K562 (cell line): ENCODE measurements around the gene CTDNEP1. TPM values are rescaled to one million over a fixed set of nuclear protein-coding genes. Genes with fewer than 3 reads are reported as not detected.

Source experiments
- ATAC-seq: fragments of 200-7000 bp; cut with Tn5 transposase; 3 replicates; pipeline ENCODE4 v1.9.1; 2020; ENCODE audit warnings: moderate library complexity
- BruUV-seq: library from RNA; stranded (reverse); fragments of 400-500 nt; replicated peaks from 2 replicates; lab custom pipeline; 2021; lab: Mats Ljungman, UMichigan
- CTCF ChIA-PET: fragments of 300-600 bp; formaldehyde crosslinking; extraction: SDS; loops from one replicate; lab custom pipeline; 2021; ENCODE audit warnings: low intra/inter-chr PET ratio; lab: Yijun Ruan, JAX
- POLR2A ChIA-PET: fragments of 300-600, 350-650 bp; sonication (Branson Sonifier 250); formaldehyde crosslinking; extraction: SDS; loops from one replicate; lab custom pipeline; 2021; ENCODE audit warnings: antibody characterized with exemption, inconsistent platforms; lab: Yijun Ruan, JAX
- DNase-seq, 4 experiments: peaks; one replicate each; pipeline versions ENCODE4 v3.0.0 to v3.0.0-alpha.2; 2011 to 2018; ENCODE audit warnings: low spot score in 3 of 4, mixed read lengths in 3 of 4; ENCODE audit errors: extremely low read depth in 1 of 4
- FAIRE-seq: peaks from 2 replicates; lab custom pipeline; 2011; peaks lifted over from hg19 to GRCh38; lab: Jason Lieb, UNC
- H2AFZ ChIP-seq: 2 replicates; pipeline ENCODE4 v1.6.0; 2011; ENCODE audit warnings: low read depth, low read length, control low read depth, inconsistent platforms
- H3K27ac ChIP-seq: fragments of 200-600 bp; 3 replicates; pipeline ENCODE4 v1.8.0; 2011; ENCODE audit warnings: low read depth, mild to moderate bottlenecking, control low read depth, inconsistent platforms, low read length, moderate library complexity, mixed read lengths; ENCODE audit errors: extremely low read depth
- H3K27me3 ChIP-seq, 2 experiments: fragments of 300-600 bp in 1 of 2; 2 replicates in 1 of 2; 3 replicates in 1 of 2; pipeline versions ENCODE4 v1.6.0 to v1.8.0; 2011; ENCODE audit warnings: inconsistent platforms in 2 of 2, low read length in 2 of 2, mild to moderate bottlenecking in 1 of 2, mixed read lengths in 1 of 2, moderate library complexity in 1 of 2; ENCODE audit not compliant: control insufficient read depth in 2 of 2, insufficient read depth in 2 of 2
- H3K36me3 ChIP-seq: fragments of 300-600 bp; 3 replicates; pipeline ENCODE4 v1.8.0; 2011; ENCODE audit warnings: mild to moderate bottlenecking, low read length, inconsistent platforms; ENCODE audit not compliant: control insufficient read depth, insufficient read depth
- H3K4me1 ChIP-seq, 2 experiments: fragments of 200-600 bp in 1 of 2; replicated peaks in 1 of 2; 2 replicates in 1 of 2; 3 replicates in 1 of 2; pipeline versions ENCODE4 v1.5.1 to v1.8.0; 2011; ENCODE audit warnings: inconsistent platforms in 2 of 2, low read length in 2 of 2, mild to moderate bottlenecking in 1 of 2, mixed read lengths in 1 of 2, moderate library complexity in 1 of 2; ENCODE audit not compliant: control insufficient read depth in 2 of 2, insufficient read depth in 2 of 2
- H3K4me2 ChIP-seq: 2 replicates; pipeline ENCODE4 v1.6.1; 2011; ENCODE audit warnings: low read length, control low read depth, inconsistent platforms, mixed read lengths; ENCODE audit not compliant: insufficient read depth
- H3K4me3 ChIP-seq: fragments of 200-600 bp; sonication (generic), shearing (Covaris generic); 2 replicates; pipeline ENCODE4 v1.5.1; 2016; ENCODE audit warnings: control low read depth, inconsistent platforms
- H3K79me2 ChIP-seq: fragments of 200-600 bp; 3 replicates; pipeline ENCODE4 v1.8.0; 2011; ENCODE audit warnings: low read length, inconsistent platforms; ENCODE audit not compliant: control insufficient read depth, insufficient read depth
- H3K9ac ChIP-seq, 2 experiments: 2 replicates each; pipeline versions ENCODE4 v1.6.0 to v1.6.1; 2011; ENCODE audit warnings: low read depth in 2 of 2, low read length in 2 of 2, control low read depth in 1 of 2, inconsistent platforms in 1 of 2, mild to moderate bottlenecking in 1 of 2, mixed read lengths in 1 of 2; ENCODE audit not compliant: insufficient read depth in 1 of 2
- H3K9me1 ChIP-seq: one replicate; pipeline ENCODE4 v1.6.0; 2011; ENCODE audit warnings: inconsistent platforms, mild to moderate bottlenecking, low read length, moderate library complexity; ENCODE audit not compliant: control insufficient read depth, insufficient read depth
- H3K9me3 ChIP-seq: replicated peaks from 2 replicates; pipeline ENCODE4 v1.5.1; 2011; ENCODE audit warnings: low read depth, low read length, inconsistent platforms; ENCODE audit not compliant: control insufficient read depth, insufficient read depth
- H4K20me1 ChIP-seq: replicated peaks from 2 replicates; pipeline ENCODE4 v1.6.1; 2011; ENCODE audit warnings: low read length, inconsistent platforms, mixed read lengths; ENCODE audit not compliant: control insufficient read depth, insufficient read depth
- HNRNPUL1 ChIP-seq: fragments of 200-400 bp; formaldehyde crosslinking; IDR thresholded peaks from 2 replicates; pipeline ENCODE4 v1.6.1; 2017; ENCODE audit warnings: low read length
- PRPF4 ChIP-seq: fragments of 200-400 bp; formaldehyde crosslinking; IDR thresholded peaks from one replicate; pipeline ENCODE4 v1.6.1; 2017; ENCODE audit warnings: low read length, low read depth, mild to moderate bottlenecking; ENCODE audit not compliant: insufficient read depth, poor library complexity, severe bottlenecking
- ZNF431 ChIP-seq: sonication (generic); formaldehyde crosslinking; IDR thresholded peaks from 2 replicates; pipeline ENCODE4 v1.8.0; 2022; ENCODE audit warnings: mild to moderate bottlenecking, missing genetic modification reagents
- ZNF695 ChIP-seq: fragments of 450-650 bp; formaldehyde crosslinking; IDR thresholded peaks from 2 replicates; pipeline ENCODE4 v1.4.0; 2020; ENCODE audit warnings: mild to moderate bottlenecking, moderate library complexity
- WGBS: fragments of 100-300 bp; shearing (Covaris generic); methylation state at CpG from one replicate; pipeline ENCODE4 v1.1.6; 2016; ENCODE audit warnings: low coverage, mixed read lengths; ENCODE audit not compliant: insufficient coverage; ENCODE audit errors: missing lambda C conversion rate; 5-methylcytosine and 5-hydroxymethylcytosine counted together
- in situ Hi-C: fragments of 300-500 bp; cut with MboI; formaldehyde crosslinking; loops from 4 replicates; pipeline ENCODE4 v1.15.0; 2018; ENCODE audit warnings: inconsistent platforms, mixed read lengths
- intact Hi-C: fragments of 100-400 bp; cut with micrococcal nuclease; formaldehyde crosslinking; loops from 2 replicates; pipeline ENCODE4 v1.14.2; 2022
- polyA plus RNA-seq, 8 experiments: library from polyadenylated mRNA; depleted of rRNA in 4 of 8; stranded (reverse) in 5 of 8; unstranded in 3 of 8; fragments of >200 nt; fragmentation: Nextera tagmentation in 2 of 8; fragmentation: Illumina TruSeq in 1 of 8; extraction: Ambion mirVana in 2 of 8; extraction: Trizol in 1 of 8; gene quantifications; 2 replicates each; pipeline versions ENCODE4 v1.2.1 to v1.2.3, GENCODE V29; 2011 to 2014; ENCODE audit warnings: inconsistent platforms in 1 of 8, missing spikeins in 1 of 8
- total RNA-seq, 7 experiments: library from RNA; depleted of rRNA in 6 of 7; stranded (reverse); fragments of >200 nt in 6 of 7; fragmentation: Illumina TruSeq in 2 of 7; extraction: Trizol in 2 of 7; gene quantifications; 2 replicates each; pipeline versions ENCODE4 v1.2.1 to v1.2.3, GENCODE V29; 2011 to 2021; ENCODE audit warnings: low replicate concordance in 1 of 7
- TF ChIP-seq, protein P1 (sequence below), 2 experiments: fragments of 450-650 bp; formaldehyde crosslinking in 1 of 2; IDR thresholded peaks; 2 replicates each; pipeline versions ENCODE4 v1.4.0 to v1.6.1; 2014 to 2020; ENCODE audit warnings: mild to moderate bottlenecking in 2 of 2, borderline replicate concordance in 1 of 2, low read depth in 1 of 2
- TF ChIP-seq, protein P2 (sequence below), 3 experiments: fragments of 200-800 bp in 1 of 3; fragments of 250-450 bp in 1 of 3; fragments of 450-650 bp in 1 of 3; sonication (Bioruptor Pico) in 1 of 3; sonication (Bioruptor generic) in 1 of 3; formaldehyde crosslinking in 1 of 3; IDR thresholded peaks; 2 replicates each; pipeline versions ENCODE4 v1.6.1 to v1.8.0; 2016 to 2022; ENCODE audit warnings: mild to moderate bottlenecking in 2 of 3, missing genetic modification characterization in 2 of 3, missing compliant biosample characterization in 1 of 3, moderate library complexity in 1 of 3

Gene CTDNEP1
- total and polyA plus RNA-seq, 9 of the 15 experiments (the other 6 are each of a cell fraction or from before 2014, with no cell fraction given), result 10.7 to 150 (median 28.5) TPM

DNA sequence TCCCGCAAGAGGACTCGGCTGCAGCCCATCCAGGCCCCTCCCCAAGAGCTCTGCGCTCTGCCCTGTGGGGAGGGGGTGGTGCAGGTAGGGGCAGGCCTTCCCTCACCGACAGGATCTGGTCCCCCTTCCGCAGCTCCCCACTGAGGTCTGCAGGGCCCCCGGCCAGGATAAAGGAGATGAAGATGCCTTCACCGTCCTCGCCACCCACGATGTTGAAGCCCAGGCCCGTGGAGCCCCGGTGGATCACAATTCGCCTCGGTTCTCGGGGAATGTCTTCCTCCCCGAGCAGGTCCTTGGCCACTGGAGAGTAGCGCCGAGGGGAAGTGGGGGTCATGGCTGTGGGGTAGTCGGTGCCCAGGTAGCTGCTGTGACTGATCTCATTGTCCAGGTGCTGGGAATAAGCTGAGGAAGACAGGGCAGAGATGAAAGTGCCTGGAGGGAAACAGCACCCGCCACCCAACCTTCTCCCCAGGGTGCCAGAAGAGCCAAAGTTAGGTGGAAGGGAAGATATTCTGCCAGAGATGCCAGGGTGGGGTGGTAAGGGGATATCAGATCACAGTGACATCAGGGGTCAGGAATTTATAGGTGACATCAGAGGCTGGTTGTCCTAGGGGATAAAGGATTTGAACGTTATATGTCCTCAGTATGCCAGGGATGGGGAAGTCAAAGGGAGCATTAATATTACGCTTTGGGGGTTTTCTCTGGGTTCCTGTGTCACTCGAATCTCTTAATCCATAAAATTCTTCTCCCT lies 54.7 kb downstream of the CTDNEP1 start:
- no peak overlapping the region for H3K4me2 ChIP-seq
- DNase-seq, result no peak
- H3K9ac ChIP-seq, result peak overlapping the region in 1 of 2 experiments; percentile 45; a peak in 1 of 4 replicates
- TF ChIP-seq ZNF431 (CRISPR knock-in tag), result no peak
- TF ChIP-seq ZNF695 (CRISPR knock-in tag), result no peak
- no peak for TF ChIP-seq PRPF4
- TF ChIP-seq, protein P1, sequence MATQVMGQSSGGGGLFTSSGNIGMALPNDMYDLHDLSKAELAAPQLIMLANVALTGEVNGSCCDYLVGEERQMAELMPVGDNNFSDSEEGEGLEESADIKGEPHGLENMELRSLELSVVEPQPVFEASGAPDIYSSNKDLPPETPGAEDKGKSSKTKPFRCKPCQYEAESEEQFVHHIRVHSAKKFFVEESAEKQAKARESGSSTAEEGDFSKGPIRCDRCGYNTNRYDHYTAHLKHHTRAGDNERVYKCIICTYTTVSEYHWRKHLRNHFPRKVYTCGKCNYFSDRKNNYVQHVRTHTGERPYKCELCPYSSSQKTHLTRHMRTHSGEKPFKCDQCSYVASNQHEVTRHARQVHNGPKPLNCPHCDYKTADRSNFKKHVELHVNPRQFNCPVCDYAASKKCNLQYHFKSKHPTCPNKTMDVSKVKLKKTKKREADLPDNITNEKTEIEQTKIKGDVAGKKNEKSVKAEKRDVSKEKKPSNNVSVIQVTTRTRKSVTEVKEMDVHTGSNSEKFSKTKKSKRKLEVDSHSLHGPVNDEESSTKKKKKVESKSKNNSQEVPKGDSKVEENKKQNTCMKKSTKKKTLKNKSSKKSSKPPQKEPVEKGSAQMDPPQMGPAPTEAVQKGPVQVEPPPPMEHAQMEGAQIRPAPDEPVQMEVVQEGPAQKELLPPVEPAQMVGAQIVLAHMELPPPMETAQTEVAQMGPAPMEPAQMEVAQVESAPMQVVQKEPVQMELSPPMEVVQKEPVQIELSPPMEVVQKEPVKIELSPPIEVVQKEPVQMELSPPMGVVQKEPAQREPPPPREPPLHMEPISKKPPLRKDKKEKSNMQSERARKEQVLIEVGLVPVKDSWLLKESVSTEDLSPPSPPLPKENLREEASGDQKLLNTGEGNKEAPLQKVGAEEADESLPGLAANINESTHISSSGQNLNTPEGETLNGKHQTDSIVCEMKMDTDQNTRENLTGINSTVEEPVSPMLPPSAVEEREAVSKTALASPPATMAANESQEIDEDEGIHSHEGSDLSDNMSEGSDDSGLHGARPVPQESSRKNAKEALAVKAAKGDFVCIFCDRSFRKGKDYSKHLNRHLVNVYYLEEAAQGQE (IDR thresholded peaks at IDR 0.05; ENCODE audit: borderline replicate concordance), result no peak
- TF ChIP-seq, protein P1 (CRISPR knock-in tag; IDR thresholded peaks at IDR 0.05; ENCODE audit: low read depth), result no peak
- no peak for TF ChIP-seq HNRNPUL1
- TF ChIP-seq, protein P2, sequence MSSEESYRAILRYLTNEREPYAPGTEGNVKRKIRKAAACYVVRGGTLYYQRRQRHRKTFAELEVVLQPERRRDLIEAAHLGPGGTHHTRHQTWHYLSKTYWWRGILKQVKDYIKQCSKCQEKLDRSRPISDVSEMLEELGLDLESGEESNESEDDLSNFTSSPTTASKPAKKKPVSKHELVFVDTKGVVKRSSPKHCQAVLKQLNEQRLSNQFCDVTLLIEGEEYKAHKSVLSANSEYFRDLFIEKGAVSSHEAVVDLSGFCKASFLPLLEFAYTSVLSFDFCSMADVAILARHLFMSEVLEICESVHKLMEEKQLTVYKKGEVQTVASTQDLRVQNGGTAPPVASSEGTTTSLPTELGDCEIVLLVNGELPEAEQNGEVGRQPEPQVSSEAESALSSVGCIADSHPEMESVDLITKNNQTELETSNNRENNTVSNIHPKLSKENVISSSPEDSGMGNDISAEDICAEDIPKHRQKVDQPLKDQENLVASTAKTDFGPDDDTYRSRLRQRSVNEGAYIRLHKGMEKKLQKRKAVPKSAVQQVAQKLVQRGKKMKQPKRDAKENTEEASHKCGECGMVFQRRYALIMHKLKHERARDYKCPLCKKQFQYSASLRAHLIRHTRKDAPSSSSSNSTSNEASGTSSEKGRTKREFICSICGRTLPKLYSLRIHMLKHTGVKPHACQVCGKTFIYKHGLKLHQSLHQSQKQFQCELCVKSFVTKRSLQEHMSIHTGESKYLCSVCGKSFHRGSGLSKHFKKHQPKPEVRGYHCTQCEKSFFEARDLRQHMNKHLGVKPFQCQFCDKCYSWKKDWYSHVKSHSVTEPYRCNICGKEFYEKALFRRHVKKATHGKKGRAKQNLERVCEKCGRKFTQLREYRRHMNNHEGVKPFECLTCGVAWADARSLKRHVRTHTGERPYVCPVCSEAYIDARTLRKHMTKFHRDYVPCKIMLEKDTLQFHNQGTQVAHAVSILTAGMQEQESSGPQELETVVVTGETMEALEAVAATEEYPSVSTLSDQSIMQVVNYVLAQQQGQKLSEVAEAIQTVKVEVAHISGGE (CRISPR knock-in tag; IDR thresholded peaks at IDR 0.05), result no peak
- TF ChIP-seq, all 486 proteins: peak for 0
- ChIA-PET CTCF (no interaction called here), POLR2A (no interaction called here)
- no peaks in the 10 kb centered on the region for H3K27me3 ChIP-seq
- H3K9me1 ChIP-seq, result peaks cover 3% of the 10 kb centered on the region
- no peak for ATAC-seq
- no peaks in the 10 kb centered on the region; a peak in 2 of 5 replicates for H3K4me1 ChIP-seq
- no peak overlapping the region for H3K4me3 ChIP-seq
- in situ Hi-C loops, result no loop called here
- H3K36me3 ChIP-seq, result peaks cover 20% of the 10 kb centered on the region; the same call in 1 of the 3 replicates
- no peaks in the 10 kb centered on the region for H4K20me1 ChIP-seq
- FAIRE-seq, result no peak
- intact Hi-C loops, result no loop called here
- 83% methylated on average over 20 of the region's 22 CpGs for WGBS
- no peak overlapping the region for H2AFZ ChIP-seq
- no peak overlapping the region for H3K27ac ChIP-seq
- no peaks in the 10 kb centered on the region for H3K79me2 ChIP-seq
- BruUV-seq, result no TSS peak
- no peaks in the 10 kb centered on the region for H3K9me3 ChIP-seq
